ENCODE measurements around the gene KIF2A.

The KIF2A gene

GRCh38 chr5:62312674-62313073 lies 6.7 kb downstream of the KIF2A start:
- Histone ChIP-seq H3K4me3 (ENCODE audit: low read depth, low read length) (no peak overlapping the region), H3K36me3 (peaks cover 7% of the 10 kb centered on the region), H3K27ac (no peak overlapping the region), H3K27me3 (ENCODE audit: insufficient read depth, low read depth, severe bottlenecking) (no peaks in the 10 kb centered on the region), H3K9me3 (ENCODE audit: severe bottlenecking) (no peaks in the 10 kb centered on the region)
- DNase-seq: no peak
- TF ChIP-seq CTCF (IDR thresholded peaks at IDR 0.05; ENCODE audit: low read depth, low read length): no peak

DNA sequence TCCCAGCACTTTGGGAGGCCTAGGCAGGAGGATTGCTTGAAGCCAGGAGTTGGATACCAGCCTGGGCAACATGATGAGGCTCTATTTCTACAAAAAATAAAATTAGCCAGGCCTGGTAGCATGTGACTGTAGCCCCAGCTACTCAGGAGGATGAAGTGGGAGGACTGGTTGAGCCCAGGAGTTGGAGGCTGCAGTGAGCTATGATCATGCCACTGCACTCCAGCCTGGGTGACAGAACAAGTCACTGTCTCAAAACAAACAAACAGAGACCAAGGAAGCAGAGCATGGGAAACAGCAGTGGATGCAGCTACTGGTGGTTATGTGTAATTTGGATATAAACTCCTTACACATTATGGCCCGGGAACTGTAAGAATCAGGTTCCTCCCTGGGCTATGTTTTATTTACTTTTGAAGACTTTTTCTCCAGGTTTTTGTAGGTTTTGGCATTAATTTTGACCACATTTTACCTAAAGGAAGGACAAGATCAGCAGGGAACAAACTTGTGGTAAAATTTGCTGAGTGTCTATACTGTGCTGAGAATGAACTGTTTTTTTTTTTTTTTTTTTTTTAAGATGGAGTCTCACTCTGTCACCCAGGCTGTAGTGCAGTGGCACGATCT lies 8.3 kb downstream of the KIF2A start:
- Histone ChIP-seq H3K36me3 (no peaks in the 10 kb centered on the region; the same call in 1 of the 2 replicates), H3K4me3 (ENCODE audit: low read depth, low read length) (no peak overlapping the region)

DNA sequence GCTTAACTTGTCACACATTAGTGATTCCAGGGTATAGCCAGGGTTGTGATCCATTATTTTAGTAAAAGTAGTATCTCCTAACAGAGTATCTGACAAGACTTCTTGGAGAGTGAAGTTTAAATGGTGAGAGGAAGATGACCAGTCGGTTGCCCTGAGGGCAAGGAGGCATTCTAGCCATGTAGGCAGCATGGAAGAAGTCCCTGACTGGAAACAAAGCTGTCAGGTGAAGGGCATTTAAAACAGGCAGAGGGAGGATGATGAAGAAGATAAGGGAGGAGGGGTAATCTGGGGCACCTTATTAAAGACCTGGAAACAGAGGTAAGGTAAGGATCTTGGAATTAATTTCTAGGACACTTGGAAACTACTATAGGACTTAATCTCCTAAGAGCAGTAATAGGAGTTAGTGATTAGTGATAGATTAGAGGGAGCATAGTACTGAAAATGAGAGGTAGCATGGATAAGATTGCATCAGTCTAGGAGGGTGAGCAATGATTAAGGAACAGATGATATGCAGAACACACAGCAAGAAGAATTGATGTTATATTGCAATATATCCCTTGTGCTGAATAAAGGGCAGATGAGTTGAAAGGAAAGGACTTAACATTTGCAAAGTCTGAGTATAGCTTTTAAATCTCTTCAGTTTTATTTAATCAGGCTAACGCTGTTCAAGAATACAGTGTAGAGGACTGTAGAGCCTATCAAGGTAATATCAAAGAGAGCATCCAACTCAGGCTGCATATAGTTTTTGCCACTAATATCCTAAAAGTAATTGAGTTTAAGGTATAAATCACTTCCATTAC lies 9.6 kb downstream of the KIF2A start:
- no peak overlapping the region for H3K4me3 ChIP-seq (ENCODE audit: low read depth, low read length)
- DNase-seq: peak; percentile 23
- H3K27ac ChIP-seq: peak overlapping the region; percentile 54
- TF ChIP-seq CTCF (IDR thresholded peaks at IDR 0.05; ENCODE audit: low read depth, low read length): no peak
- no peaks in the 10 kb centered on the region; the same call in 1 of the 2 replicates for H3K36me3 ChIP-seq
- H3K27me3 ChIP-seq (ENCODE audit: insufficient read depth, low read depth, severe bottlenecking): no peaks in the 10 kb centered on the region
- no peaks in the 10 kb centered on the region for H3K9me3 ChIP-seq (ENCODE audit: severe bottlenecking)

More for the DNA sequence above, 8.3 kb downstream of the KIF2A start:
- no peak for TF ChIP-seq CTCF (IDR thresholded peaks at IDR 0.05; ENCODE audit: low read depth, low read length)
- Histone ChIP-seq H3K27me3 (ENCODE audit: insufficient read depth, low read depth, severe bottlenecking) (no peaks in the 10 kb centered on the region), H3K27ac (no peak overlapping the region), H3K9me3 (ENCODE audit: severe bottlenecking) (no peaks in the 10 kb centered on the region)
- DNase-seq: no peak

GRCh38 chr5:62316176-62316502 lies 10.1 kb downstream of the KIF2A start:
- Histone ChIP-seq H3K27ac (peak overlapping the region; percentile 54), H3K4me3 (ENCODE audit: low read depth, low read length) (no peak overlapping the region), H3K36me3 (no peaks in the 10 kb centered on the region; the same call in 1 of the 2 replicates), H3K9me3 (ENCODE audit: severe bottlenecking) (no peaks in the 10 kb centered on the region), H3K27me3 (ENCODE audit: insufficient read depth, low read depth, severe bottlenecking) (no peaks in the 10 kb centered on the region)
- no peak for TF ChIP-seq CTCF (IDR thresholded peaks at IDR 0.05; ENCODE audit: low read depth, low read length)
- DNase-seq: no peak

DNA sequence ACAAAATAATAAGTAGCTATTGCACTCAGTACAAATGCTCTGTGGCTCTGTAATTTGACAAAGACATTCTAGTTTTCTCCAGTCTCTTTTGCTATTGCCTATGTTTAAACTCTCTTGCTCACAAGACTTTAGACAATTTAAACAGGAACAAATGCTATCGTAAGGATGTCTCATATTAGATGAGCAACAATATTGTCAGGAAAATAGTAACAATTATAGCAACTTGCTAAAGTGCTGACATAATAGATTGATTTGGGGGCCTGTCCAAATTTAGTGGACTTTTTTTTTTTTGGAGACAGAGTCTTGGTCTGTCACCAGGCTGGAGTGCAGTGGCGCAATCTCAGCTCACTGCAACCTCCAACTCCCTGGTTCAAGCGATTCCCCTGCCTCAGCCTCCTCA lies 11.8 kb downstream of the KIF2A start:
- no peak for DNase-seq
- H3K27me3 ChIP-seq (ENCODE audit: insufficient read depth, low read depth, severe bottlenecking): no peaks in the 10 kb centered on the region
- peaks cover 6% of the 10 kb centered on the region; the same call in 1 of the 2 replicates for H3K36me3 ChIP-seq
- no peak overlapping the region for H3K27ac ChIP-seq
- H3K9me3 ChIP-seq (ENCODE audit: severe bottlenecking): no peaks in the 10 kb centered on the region
- H3K4me3 ChIP-seq (ENCODE audit: low read depth, low read length): no peak overlapping the region
- no peak for TF ChIP-seq CTCF (IDR thresholded peaks at IDR 0.05; ENCODE audit: low read depth, low read length)

All from WERI-Rb-1 (cell line).